SU-DHL-6 (cell line): ENCODE measurements around the gene BTN2A1.
A peak's percentile ranks its signal among the peaks of the same experiment; 100 is the strongest.
"Not testable (repeated sequence)": the region's sequence is repeated elsewhere in the genome, so short reads cannot be mapped to it uniquely, and the experiment has no call there.

ENCODE experiments used
- H2AFZ ChIP-seq: fragments of 200-600 bp; sonication (generic); 2 replicates; pipeline ENCODE4 v1.6.1; 2014; ENCODE audit warnings: low read depth, mild to moderate bottlenecking, moderate library complexity, mixed read lengths, antibody characterized with exemption, low read length; ENCODE audit not compliant: severe bottlenecking
- H3F3A ChIP-seq: fragments of 200-600 bp; shearing (Covaris generic); 2 replicates; pipeline ENCODE4 v1.6.0; 2016; ENCODE audit warnings: antibody characterized with exemption, mild to moderate bottlenecking; ENCODE audit not compliant: insufficient read depth
- H3K27ac ChIP-seq: fragments of 200-600 bp; sonication (generic); 2 replicates; pipeline ENCODE4 v1.5.1; 2016; ENCODE audit warnings: low read depth, mild to moderate bottlenecking, low read length, moderate library complexity, mixed read lengths
- H3K27me3 ChIP-seq: fragments of 200-600 bp; sonication (generic), shearing (Covaris generic); 2 replicates; pipeline ENCODE4 v1.6.0; 2014; ENCODE audit warnings: mild to moderate bottlenecking, low read length
- H3K36me3 ChIP-seq: fragments of 200-600 bp; sonication (generic); 2 replicates; pipeline ENCODE4 v1.6.1; 2014; ENCODE audit warnings: mild to moderate bottlenecking, low read length, mixed read lengths
- H3K4me2 ChIP-seq: fragments of 300-600, 200-600 bp; shearing (Covaris generic), sonication (generic); 2 replicates; pipeline ENCODE4 v1.6.0; 2014; ENCODE audit warnings: low read length, low read depth, mild to moderate bottlenecking; ENCODE audit not compliant: poor library complexity, severe bottlenecking
- H3K4me3 ChIP-seq: fragments of 200-600 bp; sonication (generic); 2 replicates; pipeline ENCODE4 v1.5.1; 2014; ENCODE audit warnings: antibody characterized with exemption, low read length, mild to moderate bottlenecking, mixed read lengths; ENCODE audit not compliant: insufficient read depth, poor library complexity, severe bottlenecking
- H3K79me2 ChIP-seq: fragments of 200-600 bp; sonication (generic); 2 replicates; pipeline ENCODE4 v1.6.1; 2014; ENCODE audit warnings: mild to moderate bottlenecking, low read length, moderate library complexity; ENCODE audit not compliant: insufficient read depth
- H3K9ac ChIP-seq: fragments of 200-600 bp; sonication (generic); 2 replicates; pipeline ENCODE4 v1.7.0; 2014; ENCODE audit warnings: mild to moderate bottlenecking, low read length
- H3K9me2 ChIP-seq: fragments of 200-600 bp; sonication (generic); replicated peaks from 2 replicates; pipeline ENCODE4 v1.6.1; 2014; ENCODE audit warnings: low read length; ENCODE audit not compliant: insufficient read depth
- H3K9me3 ChIP-seq: fragments of 200-600 bp; sonication (generic); 2 replicates; pipeline ENCODE4 v1.6.1; 2014; ENCODE audit warnings: low read length, mixed read lengths; ENCODE audit not compliant: insufficient read depth
- H4K20me1 ChIP-seq: fragments of 200-600 bp; sonication (generic); 2 replicates; pipeline ENCODE4 v1.6.1; 2014; ENCODE audit warnings: low read depth, mild to moderate bottlenecking, antibody characterized with exemption, low read length, moderate library complexity, mixed read lengths
- EZH2phosphoT487 ChIP-seq: fragments of 200-600 bp; sonication (generic), shearing (Covaris generic); conservative IDR thresholded peaks from 2 replicates; pipeline ENCODE4 v1.6.1; 2018; ENCODE audit warnings: mild to moderate bottlenecking, antibody characterized with exemption, low read length, moderate library complexity, mixed read lengths
- TF ChIP-seq, protein P1 (sequence below): fragments of 200-600 bp; sonication (generic); IDR thresholded peaks from one replicate; pipeline ENCODE4 v1.5.1; 2017; ENCODE audit warnings: antibody characterized with exemption, mild to moderate bottlenecking, low read length, moderate library complexity; ENCODE audit not compliant: insufficient read depth, poor library complexity, severe bottlenecking

Gene BTN2A1

DNA sequence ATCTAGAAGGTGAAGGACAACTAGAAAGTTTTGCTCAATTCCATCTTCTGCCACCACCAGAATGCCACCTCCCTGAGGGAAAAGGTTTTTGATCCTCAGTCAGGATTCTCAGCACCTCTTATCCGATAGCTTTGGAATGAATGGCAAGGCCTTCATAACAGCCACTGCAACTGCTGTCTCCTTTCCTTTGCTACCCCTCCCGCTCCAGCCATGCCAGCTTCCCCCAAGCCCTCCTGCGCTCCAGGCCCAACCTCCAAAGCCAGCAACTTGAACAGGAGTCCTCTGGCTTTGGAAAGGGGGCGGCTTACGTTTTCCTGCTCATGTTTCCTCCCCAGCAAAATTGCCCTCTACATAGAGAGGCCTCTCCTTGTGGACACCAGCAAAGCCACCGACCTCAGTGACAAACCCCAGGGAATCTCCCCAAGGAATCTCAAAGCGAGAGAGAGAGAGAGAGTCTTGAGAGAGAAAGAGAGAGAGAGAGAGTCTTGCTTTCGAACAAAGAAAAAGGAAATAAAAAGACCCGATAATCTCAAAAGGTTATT, 420 bp upstream of the BTN2A1 start:
- H3K79me2 ChIP-seq: peaks cover 35% of the 10 kb centered on the region
- H3K9me3 ChIP-seq: no peaks in the 10 kb centered on the region
- peaks cover 14% of the 10 kb centered on the region; the same call in 1 of the 2 replicates for H3K36me3 ChIP-seq
- H3K4me3 ChIP-seq: peak overlapping the region; percentile 87
- peak overlapping the region; percentile 87 for H2AFZ ChIP-seq
- no peaks in the 10 kb centered on the region for H3K27me3 ChIP-seq
- peak overlapping the region; percentile 85 for H3K9ac ChIP-seq
- no peaks in the 10 kb centered on the region for H3K9me2 ChIP-seq
- H3K4me2 ChIP-seq: peak overlapping the region; percentile 58
- H3F3A ChIP-seq: no peaks in the 10 kb centered on the region
- TF ChIP-seq EZH2phosphoT487: no peak
- TF ChIP-seq, protein P1, sequence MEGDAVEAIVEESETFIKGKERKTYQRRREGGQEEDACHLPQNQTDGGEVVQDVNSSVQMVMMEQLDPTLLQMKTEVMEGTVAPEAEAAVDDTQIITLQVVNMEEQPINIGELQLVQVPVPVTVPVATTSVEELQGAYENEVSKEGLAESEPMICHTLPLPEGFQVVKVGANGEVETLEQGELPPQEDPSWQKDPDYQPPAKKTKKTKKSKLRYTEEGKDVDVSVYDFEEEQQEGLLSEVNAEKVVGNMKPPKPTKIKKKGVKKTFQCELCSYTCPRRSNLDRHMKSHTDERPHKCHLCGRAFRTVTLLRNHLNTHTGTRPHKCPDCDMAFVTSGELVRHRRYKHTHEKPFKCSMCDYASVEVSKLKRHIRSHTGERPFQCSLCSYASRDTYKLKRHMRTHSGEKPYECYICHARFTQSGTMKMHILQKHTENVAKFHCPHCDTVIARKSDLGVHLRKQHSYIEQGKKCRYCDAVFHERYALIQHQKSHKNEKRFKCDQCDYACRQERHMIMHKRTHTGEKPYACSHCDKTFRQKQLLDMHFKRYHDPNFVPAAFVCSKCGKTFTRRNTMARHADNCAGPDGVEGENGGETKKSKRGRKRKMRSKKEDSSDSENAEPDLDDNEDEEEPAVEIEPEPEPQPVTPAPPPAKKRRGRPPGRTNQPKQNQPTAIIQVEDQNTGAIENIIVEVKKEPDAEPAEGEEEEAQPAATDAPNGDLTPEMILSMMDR: no peak
- H3K27ac ChIP-seq: no peak overlapping the region
- H4K20me1 ChIP-seq: no peaks in the 10 kb centered on the region

DNA sequence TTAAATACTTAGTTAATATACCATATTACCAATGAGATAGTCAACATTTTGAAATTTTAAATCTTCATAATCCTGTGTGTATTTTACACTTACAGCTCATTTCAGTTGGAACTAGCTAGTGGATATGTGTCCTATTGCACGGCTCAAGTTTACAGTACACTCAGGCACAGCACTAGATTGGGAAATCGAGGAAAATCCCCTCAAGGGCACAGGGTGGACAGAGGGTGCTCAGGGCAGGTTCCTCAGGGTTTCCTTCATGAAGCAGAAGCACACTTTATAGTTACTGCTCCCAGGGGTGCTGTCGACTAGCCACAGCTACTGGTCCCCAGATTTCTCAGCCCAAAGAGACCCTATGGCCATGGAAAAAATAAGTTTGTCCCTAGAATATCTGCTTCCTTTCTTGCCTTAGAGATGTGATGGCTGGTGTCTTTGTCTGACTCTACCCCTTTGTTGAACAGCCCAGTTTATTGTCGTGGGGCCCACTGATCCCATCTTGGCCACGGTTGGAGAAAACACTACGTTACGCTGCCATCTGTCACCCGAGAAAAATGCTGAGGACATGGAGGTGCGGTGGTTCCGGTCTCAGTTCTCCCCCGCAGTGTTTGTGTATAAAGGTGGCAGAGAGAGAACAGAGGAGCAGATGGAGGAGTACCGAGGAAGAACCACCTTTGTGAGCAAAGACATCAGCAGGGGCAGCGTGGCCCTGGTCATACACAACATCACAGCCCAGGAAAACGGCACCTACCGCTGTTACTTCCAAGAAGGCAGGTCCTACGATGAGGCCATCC, 1.5 kb downstream of the BTN2A1 start:
- H3K4me2 ChIP-seq: peak overlapping the region; percentile 58
- no peak overlapping the region for H3K27ac ChIP-seq
- H3K9me2 ChIP-seq: no peaks in the 10 kb centered on the region
- H3K9ac ChIP-seq: no peak overlapping the region
- H2AFZ ChIP-seq: no peak overlapping the region
- no peaks in the 10 kb centered on the region for H3K9me3 ChIP-seq
- H3K79me2 ChIP-seq: peaks cover 38% of the 10 kb centered on the region
- TF ChIP-seq, protein P1: no peak
- no peak for TF ChIP-seq EZH2phosphoT487
- peaks cover 24% of the 10 kb centered on the region; the same call in 1 of the 2 replicates for H3K36me3 ChIP-seq
- H4K20me1 ChIP-seq: no peaks in the 10 kb centered on the region
- no peaks in the 10 kb centered on the region for H3F3A ChIP-seq
- H3K4me3 ChIP-seq: peak overlapping the region; percentile 87
- H3K27me3 ChIP-seq: no peaks in the 10 kb centered on the region

GRCh38 chr6:26461353-26461752, 3.6 kb downstream of the BTN2A1 start:
- H3K27ac ChIP-seq, H3K9ac ChIP-seq, H3K9me3 ChIP-seq, H3K27me3 ChIP-seq, H3K4me3 ChIP-seq, H4K20me1 ChIP-seq, H3K9me2 ChIP-seq, H3F3A ChIP-seq, H3K4me2 ChIP-seq, H2AFZ ChIP-seq: not testable (repeated sequence)
- H3K79me2 ChIP-seq: peaks cover 38% of the 10 kb centered on the region
- peaks cover 33% of the 10 kb centered on the region; the same call in 1 of the 2 replicates for H3K36me3 ChIP-seq

DNA sequence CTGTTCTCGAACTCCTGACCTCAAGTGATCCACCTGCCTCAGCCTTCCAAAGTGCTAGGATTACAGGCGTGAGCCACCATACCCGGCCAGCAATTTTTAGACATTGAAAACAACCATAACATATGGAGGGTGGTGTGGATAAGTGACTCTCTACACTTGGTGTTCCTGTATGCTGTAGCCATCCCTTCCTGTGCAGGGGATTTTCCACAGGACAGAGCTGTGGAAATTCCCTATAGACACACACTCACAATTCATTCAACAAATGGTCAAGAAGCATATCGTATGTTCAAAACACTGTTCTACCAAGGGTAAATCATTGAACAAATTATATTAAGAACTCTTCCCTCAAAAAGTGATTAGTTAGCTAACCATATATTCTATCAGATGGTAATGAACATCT, 6.3 kb downstream of the BTN2A1 start:
- H2AFZ ChIP-seq: no peak overlapping the region
- no peak overlapping the region for H3K27ac ChIP-seq
- peaks cover 27% of the 10 kb centered on the region for H3K79me2 ChIP-seq
- no peak overlapping the region for H3K9ac ChIP-seq
- no peaks in the 10 kb centered on the region for H3K9me3 ChIP-seq
- peaks cover 37% of the 10 kb centered on the region; the same call in 1 of the 2 replicates for H3K36me3 ChIP-seq
- no peaks in the 10 kb centered on the region for H3K27me3 ChIP-seq
- H4K20me1 ChIP-seq: no peaks in the 10 kb centered on the region
- TF ChIP-seq, protein P1: no peak
- TF ChIP-seq EZH2phosphoT487: no peak
- H3K4me2 ChIP-seq: no peak overlapping the region
- no peaks in the 10 kb centered on the region for H3K9me2 ChIP-seq
- H3F3A ChIP-seq: no peaks in the 10 kb centered on the region
- no peak overlapping the region for H3K4me3 ChIP-seq
